Gastroesophageal sphincter (tissue), 4 donors: ENCODE results near the gene IQSEC3. TPM values are rescaled to one million over a fixed set of nuclear protein-coding genes. Genes with fewer than 3 reads are reported as not detected.

ENCODE experiments used
- ATAC-seq: fragments of 150-250 bp; one replicate; pipeline ENCODE4 v1.9.1; 2016; ENCODE audit warnings: mild to moderate bottlenecking, moderate library complexity
- H3K27ac ChIP-seq, 4 donors: fragments of 200-600 bp; sonication (generic) in 3 of 4; 1 replicate in 3 of 4; 2 replicates in 1 of 4; pipeline ENCODE4 v1.5.1; 2016 to 2019
- H3K27me3 ChIP-seq: fragments of 200-600 bp; sonication (generic); one replicate; pipeline ENCODE4 v1.5.1; 2019
- H3K36me3 ChIP-seq, 2 donors: fragments of 200-600 bp; sonication (generic); one replicate each; pipeline ENCODE4 v1.5.1; 2019; ENCODE audit warnings: control low read depth in 1 of 2
- H3K4me1 ChIP-seq, 3 donors: fragments of 200-600 bp; sonication (generic); 1 replicate in 2 of 3; 2 replicates in 1 of 3; pipeline ENCODE4 v1.5.1; 2016 to 2019; ENCODE audit warnings: control low read depth in 2 of 3
- H3K4me3 ChIP-seq, 2 donors: fragments of 200-600 bp; sonication (generic); one replicate each; pipeline ENCODE4 v1.5.1; 2019; ENCODE audit warnings: mild to moderate bottlenecking in 1 of 2, moderate library complexity in 1 of 2
- H3K9me3 ChIP-seq, 3 donors: fragments of 200-600 bp; sonication (generic); one replicate each; pipeline ENCODE4 v1.5.1; 2017 to 2019; ENCODE audit warnings: control low read depth in 2 of 3
- CTCF ChIP-seq, 4 experiments: fragments of 200-600 bp in 2 of 4; fragments of 450-650 bp in 2 of 4; sonication (generic) in 1 of 4; IDR thresholded peaks; one replicate each; pipeline ENCODE4 v1.5.1; 2017 to 2019; ENCODE audit warnings: antibody characterized with exemption in 4 of 4, mild to moderate bottlenecking in 2 of 4, moderate library complexity in 2 of 4
- EP300 ChIP-seq: sonication (generic); formaldehyde crosslinking; IDR thresholded peaks from one replicate; pipeline ENCODE4 v1.6.1; 2017; ENCODE audit warnings: antibody characterized with exemption, mild to moderate bottlenecking
- POLR2A ChIP-seq, 2 donors: fragments of 450-650 bp; IDR thresholded peaks; one replicate each; pipeline ENCODE4 v1.6.1; 2017; ENCODE audit warnings: antibody characterized with exemption in 2 of 2, mild to moderate bottlenecking in 2 of 2, moderate library complexity in 1 of 2
- POLR2AphosphoS5 ChIP-seq: sonication (generic); formaldehyde crosslinking; IDR thresholded peaks from one replicate; pipeline ENCODE4 v1.6.1; 2017; ENCODE audit warnings: antibody characterized with exemption
- WGBS, 2 donors: methylation state at CpG; one replicate each; pipeline ENCODE4 v1.1.5; 2018; ENCODE audit warnings: low coverage in 1 of 2; 5-methylcytosine and 5-hydroxymethylcytosine counted together
- total RNA-seq, 4 donors: library from RNA; depleted of rRNA; stranded (reverse); fragments of >200 nt; gene quantifications; one replicate each; pipeline ENCODE4 v1.1.0, GENCODE V29; 2016

IQSEC3 gene
- total RNA-seq, 4 donors from 2014 or later = 0.07 to 2.4 (median 0.57) TPM

- WGBS, 2 donors = 90 to 96% methylated on average over 2 to 5 of the region's 5 CpGs
- TF ChIP-seq EP300 (no peak), POLR2A (IDR thresholded peaks at IDR 0.05) (no peak), POLR2AphosphoS5 (no peak), CTCF (IDR thresholded peaks at IDR 0.05) (no peak)
- Histone ChIP-seq H3K27ac (no peak overlapping the region), H3K36me3 (no peaks in the 10 kb centered on the region), H3K4me3 (no peak overlapping the region), H3K4me1 (peaks cover 0 to 2% (median 0%) of the 10 kb centered on the region in 3 donors), H3K9me3 (no peaks in the 10 kb centered on the region), H3K27me3 (peaks cover 67% of the 10 kb centered on the region)
- no peak for ATAC-seq
Observed at GRCh38 chr12:218221-218620, 151.7 kb downstream of the IQSEC3 start.

- no peak overlapping the region for H3K27ac ChIP-seq
- no peak overlapping the region for H3K4me3 ChIP-seq
- H3K36me3 ChIP-seq = no peaks in the 10 kb centered on the region
- H3K9me3 ChIP-seq = no peaks in the 10 kb centered on the region
- WGBS, 2 donors = 67 to 73% methylated on average over 15 to 18 of the region's 30 CpGs
- H3K4me1 ChIP-seq = no peaks in the 10 kb centered on the region
- no peak for ATAC-seq
- H3K27me3 ChIP-seq = peaks cover 60% of the 10 kb centered on the region
- TF ChIP-seq EP300 = no peak
- no peak for TF ChIP-seq CTCF (IDR thresholded peaks at IDR 0.05)
- TF ChIP-seq POLR2AphosphoS5 = no peak
- no peak for TF ChIP-seq POLR2A (IDR thresholded peaks at IDR 0.05)
Observed at GRCh38 chr12:218728-219590, 152.4 kb downstream of the IQSEC3 start.

GRCh38 chr12:219891-220352 is 153.4 kb downstream of the IQSEC3 start:
- Histone ChIP-seq H3K9me3 (no peaks in the 10 kb centered on the region), H3K36me3 (no peaks in the 10 kb centered on the region), H3K27ac (no peak overlapping the region), H3K27me3 (peaks cover 50% of the 10 kb centered on the region), H3K4me3 (no peak overlapping the region), H3K4me1 (no peaks in the 10 kb centered on the region)
- no peak for TF ChIP-seq POLR2A (IDR thresholded peaks at IDR 0.05)
- no peak for TF ChIP-seq EP300
- TF ChIP-seq CTCF (IDR thresholded peaks at IDR 0.05) = peak in 2 of 4 experiments; percentile 34 to 36
- ATAC-seq = peak; percentile 32
- no CpG with 5 or more reads among the region's 17 CpGs for WGBS, 2 donors

- Histone ChIP-seq H3K27ac (no peak overlapping the region), H3K27me3 (peaks cover 44% of the 10 kb centered on the region), H3K9me3 (no peaks in the 10 kb centered on the region), H3K4me3 (no peak overlapping the region), H3K36me3 (no peaks in the 10 kb centered on the region), H3K4me1 (no peaks in the 10 kb centered on the region)
- no peak for TF ChIP-seq CTCF (IDR thresholded peaks at IDR 0.05)
- no peak for TF ChIP-seq POLR2A (IDR thresholded peaks at IDR 0.05)
- TF ChIP-seq EP300 = no peak
- WGBS, 2 donors = 32 to 40% methylated on average over 1 to 5 of the region's 6 CpGs
- ATAC-seq = no peak
Observed at GRCh38 chr12:220491-220890, 153.9 kb downstream of the IQSEC3 start.

GRCh38 chr12:220946-221550 is 154.5 kb downstream of the IQSEC3 start:
- Histone ChIP-seq H3K36me3 (no peaks in the 10 kb centered on the region), H3K27ac (no peak overlapping the region), H3K4me1 (no peaks in the 10 kb centered on the region), H3K9me3 (no peaks in the 10 kb centered on the region), H3K4me3 (no peak overlapping the region), H3K27me3 (peaks cover 41% of the 10 kb centered on the region)
- TF ChIP-seq EP300 = no peak
- TF ChIP-seq CTCF (IDR thresholded peaks at IDR 0.05) = no peak
- TF ChIP-seq POLR2A (IDR thresholded peaks at IDR 0.05) = no peak
- no peak for TF ChIP-seq POLR2AphosphoS5
- no peak for ATAC-seq
- 100% methylated on average over 1 of the region's 19 CpGs; no CpG with 5 or more reads in 1 of the 2 donors for WGBS, 2 donors
